HCT116 (cell line): ENCODE data around the gene CREB3L4. TPM values are rescaled to one million over a fixed set of nuclear protein-coding genes. Genes with fewer than 3 reads are reported as not detected.

Experiments
- ATAC-seq: fragments of 200-7000 bp; cut with Tn5 transposase; 2 replicates; pipeline ENCODE4 v1.9.1; 2020; ENCODE audit warnings: mild to moderate bottlenecking, moderate library complexity
- BruUV-seq: library from RNA; stranded (reverse); fragments of 400-500 nt; replicated peaks from 2 replicates; lab custom pipeline; 2021; lab: Mats Ljungman, UMichigan
- CTCF ChIA-PET: fragments of 300-600 bp; sonication (Branson Sonifier 250); formaldehyde crosslinking; loops from one replicate; lab custom pipeline; 2021; ENCODE audit warnings: antibody characterized with exemption; lab: Charles Lee
- POLR2A ChIA-PET: fragments of 300-600, 350-600 bp; sonication (Branson Sonifier 250); formaldehyde crosslinking; loops from one replicate; lab custom pipeline; 2021; ENCODE audit warnings: antibody characterized with exemption; lab: Charles Lee
- RAD21 ChIA-PET, 2 experiments: fragments of 300-600 bp; sonication (Branson Sonifier 250); formaldehyde crosslinking; loops; one replicate each; lab custom pipeline; 2023; ENCODE audit warnings: low total read pairs in 2 of 2; ENCODE audit not compliant: uncharacterized antibody in 2 of 2, unreplicated experiment in 2 of 2, low non-redundant PET in 1 of 2; lab: Charles Lee
- DNase-seq: peaks from one replicate; pipeline ENCODE4 v3.0.0-alpha.2; 2010; ENCODE audit warnings: low read depth, low spot score
- H2AFZ ChIP-seq: fragments of 200-600 bp; shearing (Covaris generic), sonication (generic); 2 replicates; pipeline ENCODE4 v1.6.1; 2017; ENCODE audit warnings: low read depth, mixed run types, mixed read lengths, antibody characterized with exemption, low read length; ENCODE audit not compliant: poor library complexity, severe bottlenecking
- H3K27ac ChIP-seq: 2 replicates; pipeline ENCODE4 v1.5.1; 2012; ENCODE audit warnings: low read depth, low read length
- H3K27me3 ChIP-seq: fragments of 200-600 bp; sonication (generic); 2 replicates; pipeline ENCODE4 v1.6.1; 2016; ENCODE audit warnings: mixed run types, low read length, mixed read lengths; ENCODE audit not compliant: insufficient read depth
- H3K36me3 ChIP-seq, 2 experiments: fragments of 200-500 bp in 1 of 2; fragments of 200-600 bp in 1 of 2; sonication (Bioruptor generic) in 1 of 2; sonication (generic) in 1 of 2; 2 replicates each; pipeline versions ENCODE4 v1.5.1 to v1.6.1; 2014 to 2016; ENCODE audit warnings: low read length in 2 of 2, inconsistent platforms in 1 of 2, mixed read lengths in 1 of 2, mixed run types in 1 of 2; ENCODE audit not compliant: insufficient read depth in 2 of 2, control insufficient read depth in 1 of 2
- H3K4me1 ChIP-seq, 2 experiments: fragments of 200-600 bp in 1 of 2; sonication (generic) in 1 of 2; 2 replicates each; pipeline versions ENCODE4 v1.5.1 to v1.6.1; 2012 to 2017; ENCODE audit warnings: low read length in 2 of 2, inconsistent platforms in 1 of 2, mild to moderate bottlenecking in 1 of 2, mixed read lengths in 1 of 2, mixed run types in 1 of 2, moderate library complexity in 1 of 2; ENCODE audit not compliant: insufficient read depth in 2 of 2, control insufficient read depth in 1 of 2
- H3K4me2 ChIP-seq: fragments of 200-600 bp; sonication (generic); 2 replicates; pipeline ENCODE4 v1.6.1; 2017; ENCODE audit warnings: mixed run types, low read length, mixed read lengths
- H3K4me3 ChIP-seq, 2 experiments: fragments of 200-600 bp in 1 of 2; sonication (generic) in 1 of 2; replicated peaks in 1 of 2; 2 replicates each; pipeline ENCODE4 v1.5.1; 2011 to 2016; ENCODE audit warnings: low read length in 2 of 2, control low read depth in 1 of 2, low read depth in 1 of 2, mild to moderate bottlenecking in 1 of 2, mixed read lengths in 1 of 2, mixed run types in 1 of 2
- H3K79me2 ChIP-seq: fragments of 200-600 bp; sonication (generic); 2 replicates; pipeline ENCODE4 v1.6.1; 2017; ENCODE audit warnings: mild to moderate bottlenecking, mixed run types, low read length, moderate library complexity, mixed read lengths; ENCODE audit not compliant: insufficient read depth
- H3K9ac ChIP-seq: fragments of 200-600 bp; sonication (generic); 2 replicates; pipeline ENCODE4 v1.6.1; 2016; ENCODE audit warnings: low read length, mixed read lengths
- H3K9me2 ChIP-seq: fragments of 200-600 bp; sonication (generic), shearing (Covaris generic); 2 replicates; pipeline ENCODE4 v1.6.1; 2017; ENCODE audit warnings: mixed run types, mild to moderate bottlenecking, moderate library complexity; ENCODE audit not compliant: insufficient read depth
- H3K9me3 ChIP-seq, 2 experiments: fragments of 200-500 bp in 1 of 2; fragments of 200-600 bp in 1 of 2; sonication (Bioruptor generic) in 1 of 2; sonication (generic) in 1 of 2; 2 replicates each; pipeline ENCODE4 v1.6.1; 2014 to 2017; ENCODE audit warnings: low read length in 2 of 2, mixed read lengths in 2 of 2, inconsistent platforms in 1 of 2, low read depth in 1 of 2, mild to moderate bottlenecking in 1 of 2, mixed run types in 1 of 2, moderate library complexity in 1 of 2; ENCODE audit not compliant: control insufficient read depth in 1 of 2, insufficient read depth in 1 of 2
- H4K20me1 ChIP-seq: fragments of 200-600 bp; sonication (generic), shearing (Covaris generic); 2 replicates; pipeline ENCODE4 v1.6.1; 2017; ENCODE audit warnings: mixed run types, mild to moderate bottlenecking, moderate library complexity; ENCODE audit not compliant: insufficient read depth
- ATF3 ChIP-seq: IDR thresholded peaks from 2 replicates; pipeline ENCODE4 v1.6.1; 2012
- CBX3 ChIP-seq: IDR thresholded peaks from 2 replicates; pipeline ENCODE4 v1.6.1; 2012; ENCODE audit warnings: low read depth
- CEBPB ChIP-seq: IDR thresholded peaks from 2 replicates; pipeline ENCODE4 v1.6.1; 2012; ENCODE audit warnings: low read depth
- EGR1 ChIP-seq: IDR thresholded peaks from 2 replicates; pipeline ENCODE4 v1.6.1; 2012; ENCODE audit warnings: low read depth
- ELF1 ChIP-seq: IDR thresholded peaks from 2 replicates; pipeline ENCODE4 v1.6.1; 2012; ENCODE audit warnings: low read depth, borderline replicate concordance
- EZH2 ChIP-seq: fragments of 200-600 bp; sonication (generic); IDR thresholded peaks from 2 replicates; pipeline ENCODE4 v1.6.1; 2017; ENCODE audit warnings: antibody characterized with exemption, mixed run types
- EZH2phosphoT487 ChIP-seq: fragments of 200-600 bp; IDR thresholded peaks from 2 replicates; pipeline ENCODE4 v1.6.1; 2018; ENCODE audit warnings: antibody characterized with exemption, borderline replicate concordance
- FOSL1 ChIP-seq: IDR thresholded peaks from 2 replicates; pipeline ENCODE4 v1.6.1; 2012; ENCODE audit warnings: low read depth
- JUND ChIP-seq: IDR thresholded peaks from 2 replicates; pipeline ENCODE4 v1.6.1; 2012
- POLR2A ChIP-seq: IDR thresholded peaks from 2 replicates; pipeline ENCODE4 v1.7.0; 2011; ENCODE audit warnings: borderline replicate concordance; ENCODE audit not compliant: insufficient read depth, insufficient read length; ENCODE audit errors: extremely low read depth
- REST ChIP-seq: IDR thresholded peaks from 2 replicates; pipeline ENCODE4 v1.6.1; 2012; ENCODE audit warnings: low read depth
- SIN3A ChIP-seq: IDR thresholded peaks from 2 replicates; pipeline ENCODE4 v1.6.1; 2012; ENCODE audit warnings: low read depth
- SRF ChIP-seq: IDR thresholded peaks from 2 replicates; pipeline ENCODE4 v1.6.1; 2012; ENCODE audit warnings: low read depth
- TCF7L2 ChIP-seq: IDR thresholded peaks from 2 replicates; pipeline ENCODE4 v1.7.0; 2011; ENCODE audit warnings: borderline replicate concordance, inconsistent platforms; ENCODE audit not compliant: insufficient read depth, insufficient read length; ENCODE audit errors: extremely low read depth
- YY1 ChIP-seq: IDR thresholded peaks from 2 replicates; pipeline ENCODE4 v1.6.1; 2011; ENCODE audit warnings: low read length, low read depth, moderate library complexity, mild to moderate bottlenecking; ENCODE audit not compliant: insufficient replicate concordance; ENCODE audit errors: extremely low read depth
- ZFX ChIP-seq: fragments of 450-650 bp; IDR thresholded peaks from 2 replicates; pipeline ENCODE4 v1.6.1; 2017
- ZNF274 ChIP-seq: fragments of 200-500 bp; sonication (Bioruptor generic); IDR thresholded peaks from 2 replicates; pipeline ENCODE4 v1.6.1; 2014; ENCODE audit warnings: mild to moderate bottlenecking, low read depth, low read length, inconsistent platforms
- intact Hi-C: fragments of 100-400 bp; cut with micrococcal nuclease; formaldehyde crosslinking; loops from 2 replicates; pipeline ENCODE4 v1.10.0; 2022
- total RNA-seq: library from RNA; stranded (reverse); gene quantifications from one replicate; pipeline ENCODE4 v1.2.1, GENCODE V29; 2021; ENCODE audit not compliant: unreplicated experiment
- TF ChIP-seq, protein P1 (sequence below): IDR thresholded peaks from 2 replicates; pipeline ENCODE4 v1.6.1; 2011; ENCODE audit warnings: mild to moderate bottlenecking, low read length, moderate library complexity; ENCODE audit not compliant: insufficient replicate concordance; ENCODE audit errors: extremely low read depth
- TF ChIP-seq, protein P2 (sequence below), 3 experiments: fragments of 200-600 bp in 1 of 3; sonication (generic) in 1 of 3; IDR thresholded peaks in 2 of 3; conservative IDR thresholded peaks in 1 of 3; 2 replicates each; pipeline ENCODE4 v1.5.1; 2012 to 2017; ENCODE audit warnings: low read depth in 2 of 3, low read length in 2 of 3, antibody characterized with exemption in 1 of 3, borderline replicate concordance in 1 of 3, control low read depth in 1 of 3, mild to moderate bottlenecking in 1 of 3, mixed read lengths in 1 of 3, mixed run types in 1 of 3, moderate library complexity in 1 of 3; ENCODE audit not compliant: insufficient read depth in 1 of 3

CREB3L4 gene
- total RNA-seq, 1 experiment from 2014 or later: 15.3 TPM

DNA sequence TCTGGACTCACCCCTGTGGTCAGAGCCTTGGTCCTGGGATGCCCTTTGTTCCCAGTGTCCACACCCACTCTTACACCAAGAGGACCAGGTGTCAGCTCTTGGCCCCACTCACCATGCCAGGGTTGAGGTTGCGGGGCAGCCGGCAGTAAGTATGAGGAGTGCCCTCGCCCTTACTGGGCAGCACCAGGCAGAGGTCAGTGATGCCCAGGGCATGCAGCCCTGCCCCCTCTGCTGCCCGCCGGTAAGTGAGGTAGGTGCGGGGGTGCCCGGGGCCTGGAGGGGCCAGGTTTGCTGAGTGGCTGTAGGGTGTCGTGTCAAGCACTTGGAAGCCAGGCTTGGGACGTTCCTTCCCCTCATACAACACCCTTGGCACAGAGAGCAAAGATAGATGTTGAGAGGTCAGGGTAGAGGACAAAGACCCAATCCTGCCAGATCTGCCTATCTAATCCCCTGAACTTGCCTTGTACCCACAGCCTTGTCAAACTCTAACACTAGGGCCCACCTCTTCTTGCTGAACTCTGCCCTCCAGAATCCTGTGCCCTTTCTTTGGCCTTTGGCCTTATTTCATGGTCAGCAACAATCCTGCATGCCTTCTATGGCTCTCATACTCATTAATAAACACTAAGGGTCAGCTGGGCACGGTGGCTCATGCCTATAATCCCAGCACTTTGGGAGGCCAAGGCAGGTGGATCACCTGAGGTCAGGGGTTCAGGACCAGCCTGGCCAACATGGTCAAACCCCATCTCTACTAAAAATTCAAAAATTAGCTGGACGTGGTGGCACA lies 24.7 kb upstream of the CREB3L4 start:
- H2AFZ ChIP-seq: no peak overlapping the region
- peaks cover 6 to 16% of the 10 kb centered on the region in 2 experiments; a peak in 3 of 4 replicates for H3K36me3 ChIP-seq
- no peaks in the 10 kb centered on the region for H4K20me1 ChIP-seq
- no peaks in the 10 kb centered on the region for H3K9me3 ChIP-seq
- TF ChIP-seq POLR2A (no peak), EGR1 (no peak), ZNF274 (no peak), ATF3 (no peak), EZH2phosphoT487 (no peak), EZH2 (no peak), ELF1 (no peak), ZFX (no peak), SIN3A (no peak), YY1 (no peak), TCF7L2 (no peak), JUND (no peak), CEBPB (no peak), FOSL1 (no peak), CBX3 (no peak), REST (no peak), SRF (no peak)
- TF ChIP-seq, protein P1, sequence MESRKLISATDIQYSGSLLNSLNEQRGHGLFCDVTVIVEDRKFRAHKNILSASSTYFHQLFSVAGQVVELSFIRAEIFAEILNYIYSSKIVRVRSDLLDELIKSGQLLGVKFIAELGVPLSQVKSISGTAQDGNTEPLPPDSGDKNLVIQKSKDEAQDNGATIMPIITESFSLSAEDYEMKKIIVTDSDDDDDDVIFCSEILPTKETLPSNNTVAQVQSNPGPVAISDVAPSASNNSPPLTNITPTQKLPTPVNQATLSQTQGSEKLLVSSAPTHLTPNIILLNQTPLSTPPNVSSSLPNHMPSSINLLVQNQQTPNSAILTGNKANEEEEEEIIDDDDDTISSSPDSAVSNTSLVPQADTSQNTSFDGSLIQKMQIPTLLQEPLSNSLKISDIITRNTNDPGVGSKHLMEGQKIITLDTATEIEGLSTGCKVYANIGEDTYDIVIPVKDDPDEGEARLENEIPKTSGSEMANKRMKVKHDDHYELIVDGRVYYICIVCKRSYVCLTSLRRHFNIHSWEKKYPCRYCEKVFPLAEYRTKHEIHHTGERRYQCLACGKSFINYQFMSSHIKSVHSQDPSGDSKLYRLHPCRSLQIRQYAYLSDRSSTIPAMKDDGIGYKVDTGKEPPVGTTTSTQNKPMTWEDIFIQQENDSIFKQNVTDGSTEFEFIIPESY: no peak
- TF ChIP-seq, protein P2, sequence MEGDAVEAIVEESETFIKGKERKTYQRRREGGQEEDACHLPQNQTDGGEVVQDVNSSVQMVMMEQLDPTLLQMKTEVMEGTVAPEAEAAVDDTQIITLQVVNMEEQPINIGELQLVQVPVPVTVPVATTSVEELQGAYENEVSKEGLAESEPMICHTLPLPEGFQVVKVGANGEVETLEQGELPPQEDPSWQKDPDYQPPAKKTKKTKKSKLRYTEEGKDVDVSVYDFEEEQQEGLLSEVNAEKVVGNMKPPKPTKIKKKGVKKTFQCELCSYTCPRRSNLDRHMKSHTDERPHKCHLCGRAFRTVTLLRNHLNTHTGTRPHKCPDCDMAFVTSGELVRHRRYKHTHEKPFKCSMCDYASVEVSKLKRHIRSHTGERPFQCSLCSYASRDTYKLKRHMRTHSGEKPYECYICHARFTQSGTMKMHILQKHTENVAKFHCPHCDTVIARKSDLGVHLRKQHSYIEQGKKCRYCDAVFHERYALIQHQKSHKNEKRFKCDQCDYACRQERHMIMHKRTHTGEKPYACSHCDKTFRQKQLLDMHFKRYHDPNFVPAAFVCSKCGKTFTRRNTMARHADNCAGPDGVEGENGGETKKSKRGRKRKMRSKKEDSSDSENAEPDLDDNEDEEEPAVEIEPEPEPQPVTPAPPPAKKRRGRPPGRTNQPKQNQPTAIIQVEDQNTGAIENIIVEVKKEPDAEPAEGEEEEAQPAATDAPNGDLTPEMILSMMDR (IDR thresholded peaks at IDR 0.05 in 2 of 3, conservative IDR thresholded peaks at IDR 0.05 in 1 of 3; ENCODE audit: borderline replicate concordance in 1 of 3, insufficient read depth in 1 of 3, low read depth in 2 of 3, low read length in 2 of 3): no peak
- intact Hi-C loops: no loop called here
- no peak overlapping the region for H3K4me3 ChIP-seq
- H3K79me2 ChIP-seq: peaks cover 24% of the 10 kb centered on the region; the same call in 1 of the 2 replicates
- peaks cover 6 to 18% of the 10 kb centered on the region in 2 experiments; a peak in 3 of 4 replicates for H3K4me1 ChIP-seq
- ChIA-PET CTCF (no interaction called here), RAD21 (no interaction called here), POLR2A (no interaction called here)
- no peak overlapping the region for H3K9ac ChIP-seq
- no peaks in the 10 kb centered on the region for H3K27me3 ChIP-seq
- ATAC-seq: no peak
- no peak for DNase-seq
- H3K4me2 ChIP-seq: no peak overlapping the region
- H3K27ac ChIP-seq: no peak overlapping the region
- no peaks in the 10 kb centered on the region for H3K9me2 ChIP-seq
- BruUV-seq: no TSS peak
